OCI-LY1 (cell line): Measurements from ENCODE around the gene OSMR.

ENCODE experiments used
- H2AFZ ChIP-seq: fragments of 200-600 bp; sonication (generic), shearing (Covaris generic); 2 replicates; pipeline ENCODE4 v1.6.0; 2014; ENCODE audit warnings: antibody characterized with exemption, mild to moderate bottlenecking, low read length
- H3F3A ChIP-seq: fragments of 200-600 bp; sonication (generic), shearing (Covaris generic); 2 replicates; pipeline ENCODE4 v1.6.0; 2014; ENCODE audit warnings: mild to moderate bottlenecking, antibody characterized with exemption, low read length, moderate library complexity; ENCODE audit not compliant: insufficient read depth
- H3K27ac ChIP-seq: fragments of 200-600 bp; sonication (generic); 2 replicates; pipeline ENCODE4 v1.5.1; 2014; ENCODE audit warnings: low read length, mixed run types, mild to moderate bottlenecking, low read depth; ENCODE audit not compliant: poor library complexity, severe bottlenecking
- H3K27me3 ChIP-seq: fragments of 200-600 bp; sonication (generic); 2 replicates; pipeline ENCODE4 v1.6.0; 2014; ENCODE audit warnings: antibody characterized with exemption, mild to moderate bottlenecking, low read length, moderate library complexity; ENCODE audit not compliant: insufficient read depth
- H3K36me3 ChIP-seq: fragments of 200-600 bp; sonication (generic); 2 replicates; pipeline ENCODE4 v1.6.1; 2014; ENCODE audit warnings: mild to moderate bottlenecking, antibody characterized with exemption, low read length, moderate library complexity, mixed read lengths; ENCODE audit not compliant: insufficient read depth
- H3K4me1 ChIP-seq: fragments of 200-600 bp; sonication (generic); 2 replicates; pipeline ENCODE4 v1.5.1; 2014; ENCODE audit warnings: mild to moderate bottlenecking, low read length, moderate library complexity; ENCODE audit not compliant: insufficient read depth, severe bottlenecking
- H3K4me2 ChIP-seq: fragments of 200-600 bp; sonication (generic), shearing (Covaris generic); 2 replicates; pipeline ENCODE4 v1.6.1; 2014; ENCODE audit warnings: low read length
- H3K4me3 ChIP-seq: fragments of 200-600 bp; sonication (generic); 2 replicates; pipeline ENCODE4 v1.5.1; 2014; ENCODE audit warnings: low read length, low read depth, mild to moderate bottlenecking, mixed read lengths; ENCODE audit not compliant: poor library complexity, severe bottlenecking
- H3K79me2 ChIP-seq: fragments of 200-600 bp; shearing (Covaris generic); 2 replicates; pipeline ENCODE4 v1.6.1; 2016; ENCODE audit warnings: mixed run types, low read length, mixed read lengths; ENCODE audit not compliant: insufficient read depth
- H3K9ac ChIP-seq: fragments of 200-600 bp; sonication (generic), shearing (Covaris generic); 2 replicates; pipeline ENCODE4 v1.6.1; 2014; ENCODE audit warnings: mild to moderate bottlenecking, low read length, mixed read lengths
- H3K9me2 ChIP-seq: fragments of 200-600 bp; sonication (generic), shearing (Covaris generic); 2 replicates; pipeline ENCODE4 v1.6.1; 2014; ENCODE audit warnings: low read depth, mild to moderate bottlenecking, low read length, mixed read lengths
- H3K9me3 ChIP-seq: fragments of 200-600 bp; shearing (Covaris generic); 2 replicates; pipeline ENCODE4 v1.6.1; 2014; ENCODE audit warnings: low read length, mixed read lengths
- H4K20me1 ChIP-seq: fragments of 200-600 bp; sonication (generic), shearing (Covaris generic); 2 replicates; pipeline ENCODE4 v1.6.0; 2016; ENCODE audit warnings: mild to moderate bottlenecking, low read length; ENCODE audit not compliant: insufficient read depth
- CTCF ChIP-seq: fragments of 200-600 bp; sonication (generic), shearing (Covaris generic); IDR thresholded peaks from 2 replicates; pipeline ENCODE4 v1.5.1; 2017; ENCODE audit warnings: mild to moderate bottlenecking, antibody characterized with exemption, low read length, moderate library complexity, mixed read lengths
- EZH2 ChIP-seq: fragments of 200-600 bp; sonication (generic), shearing (Covaris generic); IDR thresholded peaks from 2 replicates; pipeline ENCODE4 v1.8.0; 2017; ENCODE audit warnings: borderline replicate concordance, mixed run types, mild to moderate bottlenecking, antibody characterized with exemption, low read length, moderate library complexity, mixed read lengths

The OSMR gene

GRCh38 chr5:38940230-38940858, 94.5 kb downstream of the OSMR start:
- Histone ChIP-seq H3K79me2 (no peaks in the 10 kb centered on the region), H3K9ac (no peak overlapping the region), H4K20me1 (no peaks in the 10 kb centered on the region), H3K4me2 (no peak overlapping the region), H3K36me3 (peaks cover 42% of the 10 kb centered on the region), H3K4me3 (no peak overlapping the region), H3K9me3 (no peaks in the 10 kb centered on the region), H3K27me3 (no peaks in the 10 kb centered on the region), H3F3A (no peaks in the 10 kb centered on the region), H3K9me2 (no peaks in the 10 kb centered on the region), H3K4me1 (no peaks in the 10 kb centered on the region), H2AFZ (no peak overlapping the region), H3K27ac (no peak overlapping the region)
- TF ChIP-seq CTCF (no peak), EZH2 (no peak)

DNA sequence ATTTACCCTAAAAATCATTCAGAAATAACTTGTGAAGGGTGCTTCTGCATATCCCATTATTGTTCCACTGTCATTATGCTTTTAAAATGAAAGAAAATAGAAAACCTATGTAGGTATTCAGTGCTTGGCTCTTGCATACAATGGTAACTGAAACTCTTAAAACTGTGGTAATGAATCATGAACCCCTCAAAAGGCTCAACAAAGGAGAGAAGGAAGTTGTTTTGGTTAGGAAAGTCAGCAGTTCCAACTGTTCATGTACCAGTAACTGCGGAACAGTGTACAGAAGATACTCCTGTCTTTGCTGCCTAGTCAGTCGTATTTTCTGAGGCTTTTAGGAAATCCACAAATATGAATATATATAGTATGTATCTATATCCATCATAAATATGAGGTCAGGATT, 96.1 kb downstream of the OSMR start:
- no peaks in the 10 kb centered on the region for H3K27me3 ChIP-seq
- no peaks in the 10 kb centered on the region for H3K9me2 ChIP-seq
- TF ChIP-seq CTCF: no peak
- no peak for TF ChIP-seq EZH2
- no peak overlapping the region for H2AFZ ChIP-seq
- no peak overlapping the region for H3K27ac ChIP-seq
- no peak overlapping the region for H3K4me2 ChIP-seq
- H3K9ac ChIP-seq: no peak overlapping the region
- no peaks in the 10 kb centered on the region for H3K79me2 ChIP-seq
- no peaks in the 10 kb centered on the region for H3F3A ChIP-seq
- peaks cover 56% of the 10 kb centered on the region for H3K36me3 ChIP-seq
- H3K9me3 ChIP-seq: no peaks in the 10 kb centered on the region
- no peak overlapping the region for H3K4me3 ChIP-seq
- no peaks in the 10 kb centered on the region for H4K20me1 ChIP-seq
- H3K4me1 ChIP-seq: no peaks in the 10 kb centered on the region

DNA sequence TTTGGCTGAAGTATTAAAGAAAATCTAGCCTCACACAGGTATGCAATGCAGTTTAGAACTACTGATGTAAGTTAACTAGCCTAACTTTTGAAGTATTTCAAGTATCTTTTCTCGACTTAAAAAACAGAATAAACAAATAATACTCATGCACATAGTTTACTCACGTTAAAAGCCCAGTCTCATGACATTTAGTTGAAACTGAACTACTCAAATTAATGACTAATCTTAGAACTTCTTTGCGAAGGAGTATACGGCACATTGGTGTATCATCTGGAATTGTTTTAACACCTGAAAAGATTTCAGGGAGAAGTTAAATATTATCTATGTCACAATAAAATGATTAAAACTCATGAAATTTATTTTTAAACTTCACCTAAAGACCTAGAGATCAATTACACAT, 98.5 kb downstream of the OSMR start:
- TF ChIP-seq CTCF (no peak), EZH2 (no peak)
- no peaks in the 10 kb centered on the region for H3K9me2 ChIP-seq
- no peaks in the 10 kb centered on the region for H3K4me1 ChIP-seq
- no peak overlapping the region for H3K27ac ChIP-seq
- H4K20me1 ChIP-seq: no peaks in the 10 kb centered on the region
- H3K79me2 ChIP-seq: no peaks in the 10 kb centered on the region
- no peak overlapping the region for H2AFZ ChIP-seq
- H3K9me3 ChIP-seq: no peaks in the 10 kb centered on the region
- no peak overlapping the region for H3K4me2 ChIP-seq
- no peaks in the 10 kb centered on the region for H3F3A ChIP-seq
- H3K4me3 ChIP-seq: no peak overlapping the region
- no peaks in the 10 kb centered on the region for H3K27me3 ChIP-seq
- peaks cover 67% of the 10 kb centered on the region for H3K36me3 ChIP-seq
- no peak overlapping the region for H3K9ac ChIP-seq
